Right lobe of liver (tissue), 4 donors: ENCODE measurements around the gene ART3.

ENCODE experiments used
- CTCF ChIP-seq, 4 donors: fragments of 200-600 bp in 3 of 4; fragments of 450-650 bp in 1 of 4; IDR thresholded peaks; one replicate each; pipeline versions ENCODE4 v1.5.1 to v1.8.0; 2016 to 2022; ENCODE audit warnings: antibody characterized with exemption in 4 of 4, mild to moderate bottlenecking in 2 of 4
- POLR2A ChIP-seq: fragments of 450-650 bp; IDR thresholded peaks from one replicate; pipeline ENCODE4 v1.6.1; 2017; ENCODE audit warnings: antibody characterized with exemption, mild to moderate bottlenecking
- donor health status: DM: no; HTN: no; CAD: no.
- donor health status: DM: no; HTN: no; CAD: no.
- donor health status: DM: no; HTN: yes; CAD: no.

DNA sequence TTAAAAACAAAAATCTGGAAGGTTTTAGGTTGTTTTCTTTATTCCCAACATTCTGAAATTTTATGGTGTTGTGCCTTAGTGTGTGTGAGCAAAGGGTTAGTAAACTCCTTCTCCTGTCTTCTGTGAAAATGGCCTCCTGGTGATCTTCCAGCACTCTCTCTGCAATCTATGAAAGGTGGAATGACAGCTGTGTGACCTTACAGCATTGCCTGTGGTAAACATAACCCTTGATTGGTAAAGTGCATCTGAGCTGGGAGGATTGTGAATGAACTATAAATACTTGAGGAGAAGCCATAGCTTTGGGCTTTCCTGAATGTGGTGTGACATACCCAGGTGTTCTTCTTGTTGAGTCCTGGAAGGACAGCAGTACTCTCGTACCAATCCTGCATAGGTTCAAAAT, 10.0 kb downstream of the ART3 start:
- TF ChIP-seq CTCF (IDR thresholded peaks at IDR 0.05) (no peak), POLR2A (no peak)
